GM23338 (cell line): ENCODE measurements around the gene AIRE. TPM values are rescaled to one million over a fixed set of nuclear protein-coding genes. Genes with fewer than 3 reads are reported as not detected.

Source experiments
- ATAC-seq: fragments of 200-7000 bp; cut with Tn5 transposase; 3 replicates; pipeline ENCODE4 v1.9.1; 2020
- DNase-seq: peaks from one replicate; pipeline ENCODE4 v3.0.0-alpha.2; 2015; ENCODE audit warnings: low spot score
- H2AFZ ChIP-seq: fragments of 200-600 bp; sonication (generic); 2 replicates; pipeline ENCODE4 v1.8.0; 2016; ENCODE audit warnings: antibody characterized with exemption, mild to moderate bottlenecking, moderate library complexity
- H3F3A ChIP-seq: fragments of 200-600 bp; sonication (generic); replicated peaks from 2 replicates; pipeline ENCODE4 v1.8.0; 2017; ENCODE audit warnings: antibody characterized with exemption, mixed run types, low read depth
- H3K27ac ChIP-seq: fragments of 200-600 bp; sonication (generic); 2 replicates; pipeline ENCODE4 v1.6.1; 2016; ENCODE audit warnings: low read depth
- H3K27me3 ChIP-seq: fragments of 200-600 bp; sonication (generic); 2 replicates; pipeline ENCODE4 v1.8.0; 2016; ENCODE audit warnings: mild to moderate bottlenecking, mixed run types, moderate library complexity; ENCODE audit not compliant: insufficient read depth
- H3K36me3 ChIP-seq: fragments of 200-600 bp; sonication (generic); 2 replicates; pipeline ENCODE4 v1.8.0; 2016; ENCODE audit warnings: mild to moderate bottlenecking; ENCODE audit not compliant: insufficient read depth
- H3K4me1 ChIP-seq: fragments of 200-600 bp; sonication (generic); 2 replicates; pipeline ENCODE4 v1.8.0; 2016; ENCODE audit warnings: mild to moderate bottlenecking, moderate library complexity; ENCODE audit not compliant: insufficient read depth
- H3K4me2 ChIP-seq: fragments of 200-600 bp; sonication (generic); 2 replicates; pipeline ENCODE4 v1.7.1; 2017; ENCODE audit warnings: mixed run types
- H3K4me3 ChIP-seq: fragments of 200-600 bp; sonication (generic); 2 replicates; pipeline ENCODE4 v1.6.1; 2016; ENCODE audit warnings: mixed run types
- H3K79me2 ChIP-seq: fragments of 200-600 bp; sonication (generic); replicated peaks from 2 replicates; pipeline ENCODE4 v1.8.0; 2017; ENCODE audit warnings: mild to moderate bottlenecking; ENCODE audit not compliant: insufficient read depth
- H3K9me2 ChIP-seq: fragments of 200-600 bp; sonication (generic); 2 replicates; pipeline ENCODE4 v1.8.0; 2017; ENCODE audit not compliant: insufficient read depth
- H4K20me1 ChIP-seq: fragments of 200-600 bp; sonication (generic); replicated peaks from 2 replicates; pipeline ENCODE4 v1.8.0; 2017; ENCODE audit warnings: mild to moderate bottlenecking; ENCODE audit not compliant: insufficient read depth
- H3K27ac Mint-ChIP-seq: 2 replicates; pipeline ENCODE4 v1.8.0; 2020; ENCODE audit warnings: inconsistent platforms, mild to moderate bottlenecking, moderate library complexity, mixed read lengths
- H3K27me3 Mint-ChIP-seq: 3 replicates; pipeline ENCODE4 v1.8.0; 2022; ENCODE audit warnings: low read depth, mild to moderate bottlenecking, moderate library complexity, mixed read lengths, inconsistent platforms; ENCODE audit not compliant: insufficient read depth, poor library complexity
- H3K36me3 Mint-ChIP-seq: 3 replicates; pipeline ENCODE4 v1.8.0; 2021; ENCODE audit warnings: low read depth, mild to moderate bottlenecking, inconsistent platforms, moderate library complexity, mixed read lengths
- H3K4me1 Mint-ChIP-seq: 3 replicates; pipeline ENCODE4 v1.8.0; 2020; ENCODE audit warnings: mild to moderate bottlenecking, inconsistent platforms, mixed read lengths
- H3K4me3 Mint-ChIP-seq: 3 replicates; pipeline ENCODE4 v1.8.0; 2021; ENCODE audit warnings: moderate library complexity, mild to moderate bottlenecking, inconsistent platforms, mixed read lengths
- H3K9me3 Mint-ChIP-seq: 3 replicates; pipeline ENCODE4 v1.8.0; 2020; ENCODE audit warnings: moderate library complexity, mild to moderate bottlenecking, inconsistent platforms, mixed read lengths
- CREB1 ChIP-seq: fragments of 250-450 bp; sonication (Bioruptor Pico); IDR thresholded peaks from 2 replicates; pipeline ENCODE4 v1.5.0; 2020; ENCODE audit warnings: low read depth, mild to moderate bottlenecking, moderate library complexity
- CTCF ChIP-seq, 2 experiments: fragments of 200-600 bp in 1 of 2; sonication (generic) in 1 of 2; conservative IDR thresholded peaks; 2 replicates each; pipeline versions ENCODE4 v1.5.1 to v1.6.1; 2016 to 2017; ENCODE audit warnings: antibody characterized with exemption in 2 of 2, low read depth in 2 of 2, mild to moderate bottlenecking in 2 of 2, moderate library complexity in 1 of 2
- ETS1 ChIP-seq: IDR thresholded peaks from 2 replicates; pipeline ENCODE4 v1.6.1; 2016; ENCODE audit warnings: antibody characterized with exemption
- EZH2 ChIP-seq: fragments of 200-600 bp; sonication (generic); IDR thresholded peaks from one replicate; pipeline ENCODE4 v1.8.0; 2017; ENCODE audit warnings: antibody characterized with exemption, mild to moderate bottlenecking, low read depth; ENCODE audit not compliant: unreplicated experiment
- EZH2phosphoT487 ChIP-seq: fragments of 200-600 bp; sonication (generic); IDR thresholded peaks from one replicate; pipeline ENCODE4 v1.8.1; 2018; ENCODE audit warnings: antibody characterized with exemption; ENCODE audit not compliant: unreplicated experiment
- JUNB ChIP-seq: IDR thresholded peaks from one replicate; pipeline ENCODE4 v1.6.1; 2016; ENCODE audit warnings: antibody characterized with exemption; ENCODE audit not compliant: unreplicated experiment
- POLR2AphosphoS5 ChIP-seq: IDR thresholded peaks from 2 replicates; pipeline ENCODE4 v1.6.1; 2016; ENCODE audit warnings: antibody characterized with exemption, low read depth
- REST ChIP-seq: IDR thresholded peaks from one replicate; pipeline ENCODE4 v1.6.1; 2018; ENCODE audit warnings: antibody characterized with exemption; ENCODE audit not compliant: unreplicated experiment
- ZNF114 ChIP-seq: fragments of 250-450 bp; sonication (Bioruptor Pico); IDR thresholded peaks from 2 replicates; pipeline ENCODE4 v1.5.0; 2020; ENCODE audit warnings: mild to moderate bottlenecking, moderate library complexity
- ZNF331 ChIP-seq: fragments of 250-450 bp; sonication (Bioruptor Pico); IDR thresholded peaks from 2 replicates; pipeline ENCODE4 v1.5.0; 2020; ENCODE audit warnings: low read depth, mild to moderate bottlenecking, moderate library complexity
- ZNF462 ChIP-seq: fragments of 250-450 bp; sonication (Bioruptor Pico); IDR thresholded peaks from 2 replicates; pipeline ENCODE4 v1.5.0; 2020; ENCODE audit warnings: mild to moderate bottlenecking, moderate library complexity
- polyA plus RNA-seq: library from polyadenylated mRNA; unstranded; fragments of >200 nt; fragmentation: Nextera tagmentation; extraction: Ambion mirVana; gene quantifications from 2 replicates; pipeline ENCODE4 v1.2.1, GENCODE V29; 2016
- total RNA-seq: library from RNA; depleted of rRNA; stranded (reverse); fragments of >200 nt; shearing (Covaris generic); gene quantifications from 2 replicates; pipeline ENCODE4 v1.2.3, GENCODE V29; 2014

Gene AIRE
- total and polyA plus RNA-seq, 2 experiments from 2014 or later: 0.10 TPM; not detected in 1

GRCh38 chr21:44310628-44311507 lies 25.2 kb downstream of the AIRE start:
- Mint-ChIP-seq H3K27ac (no peak overlapping the region), H3K27me3 (peaks cover 2% of the 10 kb centered on the region), H3K4me1 (peaks cover 2% of the 10 kb centered on the region; the same call in 1 of the 3 replicates), H3K36me3 (peaks cover 6% of the 10 kb centered on the region), H3K4me3 (no peak overlapping the region), H3K9me3 (no peaks in the 10 kb centered on the region)
- Histone ChIP-seq H3K4me3 (no peak overlapping the region), H3K27me3 (no peaks in the 10 kb centered on the region), H3K4me1 (no peaks in the 10 kb centered on the region), H4K20me1 (no peaks in the 10 kb centered on the region), H2AFZ (no peak overlapping the region), H3F3A (no peaks in the 10 kb centered on the region), H3K4me2 (no peak overlapping the region), H3K27ac (no peak overlapping the region), H3K36me3 (no peaks in the 10 kb centered on the region), H3K79me2 (no peaks in the 10 kb centered on the region), H3K9me2 (no peaks in the 10 kb centered on the region)
- ATAC-seq (no peak), DNase-seq (no peak)
- TF ChIP-seq CREB1 (CRISPR knock-in tag): no peak
- no peak for TF ChIP-seq ZNF331 (CRISPR knock-in tag)
- no peak for TF ChIP-seq JUNB
- TF ChIP-seq ZNF114 (CRISPR knock-in tag): no peak
- TF ChIP-seq ETS1: no peak
- TF ChIP-seq REST: no peak
- TF ChIP-seq CTCF (conservative IDR thresholded peaks at IDR 0.05; ENCODE audit: low read depth in 2 of 2): no peak
- no peak for TF ChIP-seq EZH2phosphoT487
- no peak for TF ChIP-seq POLR2AphosphoS5
- no peak for TF ChIP-seq ZNF462 (CRISPR knock-in tag)
- TF ChIP-seq EZH2: no peak
